Measurements from ENCODE around the gene DTD1.
A peak's percentile ranks its signal among the peaks of the same experiment; 100 is the strongest.

DTD1 gene, protein sequence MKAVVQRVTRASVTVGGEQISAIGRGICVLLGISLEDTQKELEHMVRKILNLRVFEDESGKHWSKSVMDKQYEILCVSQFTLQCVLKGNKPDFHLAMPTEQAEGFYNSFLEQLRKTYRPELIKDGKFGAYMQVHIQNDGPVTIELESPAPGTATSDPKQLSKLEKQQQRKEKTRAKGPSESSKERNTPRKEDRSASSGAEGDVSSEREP

DNA sequence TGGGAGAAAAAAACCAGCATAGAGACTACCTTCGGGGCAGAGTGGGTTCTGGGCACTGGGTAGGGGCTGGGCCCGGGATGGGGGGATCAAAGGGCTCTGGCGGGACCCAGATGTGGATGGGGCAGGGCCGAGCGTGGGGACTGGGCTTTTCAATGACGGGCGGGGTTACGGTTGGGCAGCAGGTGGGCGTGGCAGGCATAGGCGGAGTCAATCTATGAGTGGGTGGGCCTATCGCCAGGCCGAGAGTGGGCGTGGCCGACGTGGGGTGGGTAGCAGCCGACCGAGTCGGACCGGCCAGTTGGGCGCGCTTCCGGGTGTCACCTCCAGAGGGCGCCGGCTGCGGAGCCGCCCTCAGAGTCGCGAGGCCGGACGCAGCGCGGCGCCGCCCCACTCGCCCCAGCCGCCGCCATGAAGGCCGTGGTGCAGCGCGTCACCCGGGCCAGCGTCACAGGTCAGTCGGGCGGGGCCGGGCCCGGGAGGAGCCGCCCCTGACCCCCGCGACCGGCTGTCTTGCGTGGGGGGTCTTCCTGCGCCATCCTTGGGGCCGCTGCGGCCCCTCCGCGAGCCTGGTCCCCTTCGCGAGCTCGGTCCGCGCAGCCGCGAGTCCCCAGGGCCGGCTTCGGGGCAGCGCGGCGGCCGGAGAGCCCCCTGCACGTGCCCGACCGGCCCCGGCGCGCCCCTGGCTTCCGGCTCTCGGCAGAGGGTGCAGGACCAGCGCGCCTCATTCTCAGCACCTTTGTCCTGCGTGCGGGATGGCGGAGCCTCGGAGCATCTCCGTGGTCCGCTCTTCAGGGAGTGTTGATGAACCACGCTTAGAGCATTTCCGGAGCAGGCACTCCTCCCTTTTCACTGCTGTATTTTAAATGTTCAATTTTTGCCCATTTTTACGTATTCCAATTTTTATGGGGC, at the start of gene DTD1:
Gene DTD1, plus strand, starts transcription at position 390 of the 909 bp plus-strand sequence. Its CDS starts 19 bp downstream, at position 409.
- peak; percentile 95 for DNase-seq

- DNase-seq: no peak
These were observed 46.1 kb upstream of the DTD1 start for GRCh38 chr20:18541741-18542140.

DNA sequence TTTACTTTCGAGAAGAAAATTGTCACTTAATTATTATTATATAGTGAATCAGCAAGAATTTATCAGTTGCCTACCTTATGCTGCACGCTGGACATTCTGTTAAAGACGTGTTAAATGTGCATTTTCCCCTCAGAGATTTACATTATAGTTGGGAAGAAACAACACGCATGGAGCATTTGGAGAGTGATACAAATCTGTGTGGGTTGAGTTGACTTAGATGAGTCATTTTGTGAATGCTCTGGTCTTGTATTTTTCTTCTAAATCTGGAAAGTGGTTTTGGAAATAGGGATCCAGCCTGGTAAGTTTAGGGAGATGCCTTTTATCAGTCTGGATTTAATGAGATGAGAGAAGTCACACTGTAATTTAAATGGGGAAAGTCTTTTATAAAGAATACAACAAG, 44.6 kb upstream of the DTD1 start:
- DNase-seq: no peak

DNA sequence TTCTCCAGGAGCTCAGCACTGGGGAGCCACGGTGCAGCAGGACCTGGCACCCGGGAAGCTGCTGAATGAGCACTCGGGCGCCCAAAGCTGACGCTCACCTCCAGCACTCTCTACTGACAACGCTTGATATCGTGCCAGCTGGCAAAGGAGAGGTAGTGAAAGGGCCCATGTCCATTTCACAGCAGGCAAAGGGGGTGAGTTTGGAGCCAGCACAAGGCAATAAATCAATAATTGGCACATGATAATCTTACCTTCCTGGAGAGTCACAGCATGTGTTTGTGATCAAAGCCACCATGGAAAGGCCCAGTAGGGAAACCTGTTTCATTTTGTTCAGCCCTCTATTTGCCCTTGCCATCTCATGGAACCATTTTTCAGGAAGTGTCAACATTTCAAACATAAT, 43.9 kb upstream of the DTD1 start:
- DNase-seq: no peak

DNA sequence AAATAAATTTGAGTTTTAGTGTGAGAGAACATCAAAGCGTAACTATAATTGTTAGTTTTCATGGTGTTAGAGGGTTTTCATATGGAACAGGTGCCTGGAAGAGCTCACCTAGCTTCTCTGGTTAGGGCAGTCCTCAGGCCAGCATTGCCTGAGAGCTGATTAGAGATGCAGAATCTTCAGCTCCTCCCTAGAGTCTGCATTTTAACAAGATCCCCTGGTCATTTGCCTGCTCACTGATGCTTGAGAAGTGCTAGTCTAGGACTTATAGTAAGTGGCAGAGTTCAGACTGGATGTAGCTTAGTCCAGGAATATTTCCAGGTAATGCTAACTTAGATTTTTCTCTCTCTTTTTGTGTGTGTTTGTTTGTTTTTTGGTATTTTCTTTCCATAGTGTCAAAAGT, 42.3 kb upstream of the DTD1 start:
- no peak for DNase-seq

DNA sequence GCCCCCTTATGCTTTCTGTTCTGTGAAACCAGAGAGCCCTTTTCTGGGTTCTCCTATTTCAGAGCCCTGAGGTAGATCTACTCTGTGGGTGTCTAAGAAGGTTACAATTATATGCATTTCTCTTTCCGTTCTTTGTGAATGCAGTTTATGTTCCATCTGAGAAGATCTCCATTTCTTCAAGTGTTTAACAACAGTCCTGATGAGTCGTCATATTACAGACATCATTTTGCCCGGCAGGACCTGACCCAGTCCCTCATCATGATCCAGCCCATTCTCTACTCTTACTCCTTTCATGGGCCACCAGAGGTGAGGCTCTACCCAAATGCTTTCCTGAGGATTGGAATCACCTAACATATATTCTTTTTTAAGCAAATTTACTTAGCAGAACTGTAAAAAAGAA, 39.4 kb upstream of the DTD1 start:
- DNase-seq: no peak

GRCh38 chr20:18553746-18554145, 34.1 kb upstream of the DTD1 start:
- DNase-seq: no peak

DNA sequence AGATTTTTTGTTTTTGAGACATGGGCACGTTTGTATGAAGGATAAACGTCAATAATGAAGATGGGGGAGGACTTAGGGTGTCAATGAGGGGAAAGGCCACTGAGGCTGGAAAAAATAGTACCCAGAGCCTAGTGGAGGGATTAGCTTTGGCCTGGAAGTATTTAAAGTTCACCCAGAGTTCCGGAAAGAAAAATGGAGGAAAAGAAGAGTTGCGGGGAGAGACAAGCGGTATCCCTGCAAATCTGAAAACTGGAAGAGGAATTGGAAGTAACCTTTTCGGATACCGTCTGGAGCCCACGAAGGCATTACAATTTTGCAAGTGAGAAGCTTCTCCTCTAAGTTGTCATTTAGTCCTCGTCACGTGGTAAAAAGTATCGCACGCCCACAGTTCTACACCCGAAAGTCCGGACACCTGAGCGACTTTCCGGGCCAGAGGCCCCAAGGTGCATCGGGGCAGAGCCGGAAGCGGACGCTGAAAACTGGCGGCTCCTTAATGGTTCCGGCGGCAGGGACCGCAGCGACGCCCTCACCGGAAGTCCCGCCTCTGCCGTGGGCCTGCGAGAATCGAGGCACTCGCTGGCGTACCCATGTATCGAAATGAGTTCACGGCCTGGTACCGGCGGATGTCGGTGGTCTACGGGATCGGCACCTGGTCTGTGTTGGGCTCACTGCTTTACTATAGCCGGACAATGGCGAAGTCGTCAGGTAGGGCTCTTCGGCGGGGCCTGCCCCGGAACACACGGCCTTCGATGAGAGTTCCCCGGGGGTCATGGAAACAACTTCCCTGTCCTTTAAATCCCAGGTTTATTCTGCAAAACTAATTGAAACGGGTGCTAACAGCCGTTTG, 20.7 kb upstream of the DTD1 start, which contains the start of gene SMIM26:
Gene SMIM26, plus strand, starts transcription at position 541 of the 847 bp plus-strand sequence. Its CDS starts 47 bp downstream, at position 588.
- DNase-seq: peak; percentile 98

- no peak for DNase-seq
These were observed 20.1 kb upstream of the DTD1 start for GRCh38 chr20:18567739-18568091.

GRCh38 chr20:18571009-18571408, 16.8 kb upstream of the DTD1 start:
- no peak for DNase-seq

GRCh38 chr20:18571578-18571977, 16.3 kb upstream of the DTD1 start:
- no peak for DNase-seq

GRCh38 chr20:18577942-18578341, 9.9 kb upstream of the DTD1 start:
- DNase-seq: no peak

DNA sequence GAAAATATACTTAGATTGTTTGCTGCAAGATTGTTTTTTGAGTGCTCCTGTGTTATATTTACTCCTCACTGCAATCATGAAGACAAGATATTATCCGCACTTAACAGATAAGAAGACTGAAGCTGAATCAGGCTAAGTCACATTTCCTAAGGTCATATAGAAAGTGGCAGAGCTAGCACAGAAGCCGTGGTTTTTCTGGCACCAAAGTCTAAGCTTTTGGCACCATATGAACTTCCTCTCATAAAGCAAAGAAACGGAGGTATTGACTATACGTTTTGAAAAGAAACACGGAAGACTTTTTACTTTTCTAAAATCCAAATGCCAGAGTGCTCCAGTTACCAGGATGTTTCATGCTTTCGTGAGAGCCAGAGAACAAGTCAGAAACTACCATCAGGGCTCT, 9.3 kb upstream of the DTD1 start:
- DNase-seq: no peak

- DNase-seq: no peak
These were observed 7.8 kb upstream of the DTD1 start for GRCh38 chr20:18580012-18580411.

DNA sequence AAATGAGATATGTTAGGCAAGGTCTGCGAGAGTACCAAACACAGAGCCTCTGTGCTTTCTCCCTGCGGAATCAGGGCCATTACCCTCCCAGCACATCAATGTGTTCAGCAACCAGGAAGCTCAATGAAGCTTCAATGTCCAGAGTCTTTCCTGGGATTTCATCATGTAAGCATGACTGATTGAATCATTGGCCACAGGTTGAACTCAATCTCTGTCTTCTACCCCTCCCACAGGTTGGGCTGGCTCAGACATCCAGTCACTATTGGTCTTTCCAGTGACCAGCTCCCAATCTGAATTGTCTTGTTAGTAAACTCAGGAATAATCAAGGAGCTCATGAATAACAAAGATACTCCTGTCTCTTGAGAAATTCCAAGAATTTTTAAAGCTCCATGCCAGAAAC, 2.7 kb upstream of the DTD1 start:
- DNase-seq: no peak

DNA sequence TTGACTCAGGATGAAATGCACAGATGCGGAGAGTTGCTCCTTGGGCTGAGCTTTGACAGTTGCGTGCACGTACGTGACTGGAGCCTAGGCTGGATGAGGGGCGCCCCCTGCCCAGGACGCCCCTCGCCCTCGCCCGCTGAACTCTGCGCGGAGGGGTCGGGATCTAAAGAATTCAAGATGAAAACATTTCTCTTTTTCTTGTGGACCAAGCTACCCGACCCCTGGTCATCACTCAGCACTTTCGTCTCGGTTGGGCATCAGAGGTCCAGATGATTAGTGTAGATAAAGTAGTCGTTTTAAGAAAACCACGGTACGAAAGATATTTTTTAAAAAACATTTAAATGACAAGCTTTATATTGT, 700 bp downstream of the DTD1 start:
- DNase-seq: peak; percentile 64

GRCh38 chr20:18589941-18590674, 2.3 kb downstream of the DTD1 start:
- no peak for DNase-seq

DNA sequence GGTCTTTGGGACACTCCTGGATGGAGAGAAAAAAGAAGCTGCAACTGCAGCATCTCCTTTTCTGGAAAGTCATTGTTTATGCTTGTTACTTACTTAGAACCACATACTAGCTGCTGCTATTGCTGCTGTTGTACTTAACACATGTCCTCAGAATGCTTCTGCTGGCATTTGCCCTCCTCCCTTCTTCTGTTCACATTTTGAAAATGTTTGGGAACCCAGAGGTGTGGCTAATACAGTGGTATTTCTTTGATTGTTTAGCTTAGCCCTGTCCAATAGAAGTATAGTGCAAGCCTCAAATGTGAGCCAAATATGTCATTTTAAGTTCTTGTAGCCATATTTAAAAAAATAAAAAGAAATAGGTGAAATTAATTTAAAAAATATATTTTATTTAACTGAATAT, 8.4 kb downstream of the DTD1 start:
- no peak for DNase-seq

- no peak for DNase-seq
These were observed 21.9 kb downstream of the DTD1 start for GRCh38 chr20:18609741-18610140.

DNA sequence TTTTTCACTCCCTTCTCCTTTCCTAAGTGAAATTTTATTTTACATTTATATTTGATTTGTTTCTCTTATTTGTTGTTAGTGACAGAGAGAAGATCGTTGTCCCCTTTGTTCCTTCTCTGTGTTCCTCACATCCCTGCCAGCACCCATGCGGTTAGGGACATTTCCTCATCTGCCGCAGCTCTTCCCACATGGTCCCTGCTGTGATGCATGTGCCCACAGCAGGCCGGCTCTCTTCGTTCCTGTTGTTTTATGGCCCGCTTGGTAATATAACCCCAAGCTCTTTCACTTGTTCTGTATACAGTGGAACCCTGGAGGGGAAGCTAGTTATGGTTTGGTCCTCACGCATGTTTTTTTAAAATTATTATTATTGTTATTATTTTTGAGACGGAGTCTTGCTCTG, 23.6 kb downstream of the DTD1 start:
- DNase-seq: no peak

DNA sequence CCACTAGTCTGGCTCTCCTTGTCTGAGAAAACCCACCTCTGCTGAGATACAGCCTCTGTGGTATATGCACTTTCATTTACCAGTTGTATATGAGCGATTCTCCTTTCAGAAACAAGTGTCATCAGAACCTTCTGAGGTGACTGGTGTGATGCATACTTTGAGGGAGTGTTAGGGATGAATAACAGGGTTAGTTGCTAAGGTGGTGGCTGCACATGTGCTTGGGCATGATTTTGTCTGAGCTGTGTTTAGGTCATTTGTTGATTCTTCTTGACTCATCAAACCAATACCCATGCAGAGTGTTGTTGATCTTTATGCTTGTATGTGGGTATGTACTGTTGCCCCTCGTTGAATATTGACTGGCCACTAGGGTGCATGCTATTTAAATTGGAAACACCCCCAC, 25.7 kb downstream of the DTD1 start:
- no peak for DNase-seq

- no peak for DNase-seq
These were observed 26.4 kb downstream of the DTD1 start for GRCh38 chr20:18614244-18614643.

Measured in activated effector memory CD4-positive, alpha-beta T cell treated with anti-CD3 and anti-CD28 coated beads, Interleukin-2, amount 50 U/mL, for 16 hours (primary cell).